NCI-H2227 (cell line): ENCODE results near the gene ABCB10.
"Not testable (repeated sequence)": the region's sequence is repeated elsewhere in the genome, so short reads cannot be mapped to it uniquely, and the experiment has no call there.

Experiments used
- DNase-seq: peaks from one replicate; lab custom pipeline; 2025; ENCODE audit not compliant: unreplicated experiment; lab: John Stamatoyannopoulos, UW

Gene ABCB10

GRCh38 chr1:229558460-229559335, at the start of gene ABCB10:
TSS of gene ABCB10 (minus strand) at chr1:229558707. CDS start at chr1:229558652, 55 bp downstream.
- DNase-seq, result peak; percentile 99

DNA sequence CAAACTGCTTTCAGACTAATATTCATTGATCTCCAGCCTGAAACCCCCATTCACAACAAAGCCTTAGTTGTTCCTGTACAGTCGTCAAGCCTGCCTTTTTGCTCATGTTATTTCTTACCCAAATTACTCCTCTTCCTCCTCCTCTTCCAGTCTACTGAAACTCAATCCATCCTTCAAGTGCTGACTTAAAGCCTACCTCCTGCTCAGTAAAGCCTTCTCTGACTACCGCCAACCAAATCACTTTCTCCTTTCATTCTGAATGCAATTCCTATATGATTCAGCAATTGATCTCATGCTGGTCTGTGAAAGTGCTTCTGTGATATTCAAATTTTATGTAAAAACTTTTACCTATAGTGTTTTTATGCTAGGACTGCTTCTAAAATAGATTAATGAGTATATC, 48.9 kb upstream of the ABCB10 start:
- no peak for DNase-seq

GRCh38 chr1:229603371-229604005, 45.0 kb upstream of the ABCB10 start:
- DNase-seq, result no peak

DNA sequence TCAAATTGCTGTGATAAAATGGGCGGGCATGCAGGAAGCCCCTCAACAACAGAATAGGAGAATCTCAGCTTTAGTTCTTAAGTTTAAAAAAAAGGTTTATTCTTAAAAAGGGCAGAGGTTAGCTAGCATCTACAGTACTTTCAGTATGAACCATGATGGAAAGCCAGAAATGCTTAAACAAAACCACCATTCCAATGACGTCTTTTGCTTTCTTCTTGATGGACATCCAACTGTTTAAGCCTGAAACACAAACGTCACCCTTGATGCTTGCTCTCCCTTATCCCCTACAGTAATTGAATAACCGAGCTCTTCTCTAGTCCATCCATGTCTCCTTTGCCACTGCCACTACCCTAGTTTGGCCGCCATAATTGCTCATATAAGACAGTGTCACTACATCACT, 41.7 kb upstream of the ABCB10 start:
- no peak for DNase-seq

DNA sequence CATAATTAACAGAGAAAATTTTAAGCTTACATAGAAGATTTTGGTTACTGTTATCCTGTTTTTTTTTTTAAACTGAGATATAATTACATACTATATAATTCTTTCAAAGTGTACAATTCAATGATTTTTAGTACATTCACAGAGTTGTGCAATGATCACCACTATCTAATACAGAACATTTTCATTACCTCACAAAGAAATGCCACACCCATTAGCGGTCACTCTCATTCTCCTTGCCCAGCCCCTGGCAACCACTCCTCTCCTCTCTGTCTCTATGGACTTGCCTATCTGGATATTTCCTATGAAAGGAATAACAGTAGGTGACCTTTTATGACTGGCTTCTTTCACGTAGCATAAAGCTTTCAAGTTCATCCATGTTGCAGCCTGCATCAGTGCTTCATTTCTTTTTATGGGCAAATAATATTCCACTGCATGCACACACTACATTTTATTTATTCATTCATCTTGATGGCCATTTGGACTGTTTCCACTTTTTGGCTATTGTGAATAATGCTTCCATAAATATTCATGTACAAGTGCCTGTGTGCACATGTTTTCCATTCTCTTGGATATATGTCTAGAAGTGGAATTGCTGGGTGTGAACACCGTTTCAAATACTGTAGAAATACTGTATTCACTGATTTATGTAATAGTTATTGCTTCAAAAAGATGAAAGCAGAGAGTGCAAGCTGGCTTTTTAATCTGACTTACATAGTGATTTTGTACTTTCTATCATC, 40.9 kb upstream of the ABCB10 start:
- no peak for DNase-seq

GRCh38 chr1:229597877-229598276, 39.4 kb upstream of the ABCB10 start:
- DNase-seq, result no peak

- no peak for DNase-seq
Measured at GRCh38 chr1:229596925-229597699, 38.6 kb upstream of the ABCB10 start.

DNA sequence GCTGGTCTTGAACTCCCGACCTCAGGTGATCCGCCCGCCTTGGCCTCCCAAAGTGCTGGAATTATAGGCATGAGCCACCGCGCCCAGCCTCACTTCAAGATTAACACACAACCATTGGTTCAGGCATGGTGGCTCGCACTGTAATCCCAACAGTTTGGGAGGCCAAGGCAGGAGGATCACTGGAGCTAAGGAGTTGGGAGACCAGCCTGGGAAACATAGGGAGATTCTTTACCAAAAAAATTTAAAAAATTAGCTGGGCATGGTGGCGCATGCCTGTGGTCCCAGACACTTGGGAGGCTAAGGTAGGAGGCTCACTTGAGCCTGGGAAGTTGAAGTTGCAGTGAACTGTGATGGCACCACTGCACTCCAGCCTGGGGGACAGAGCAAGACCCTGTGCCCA, 37.4 kb upstream of the ABCB10 start:
- DNase-seq, result not testable (repeated sequence)

- DNase-seq, result no peak
Measured at GRCh38 chr1:229594227-229595008, 35.9 kb upstream of the ABCB10 start.

DNA sequence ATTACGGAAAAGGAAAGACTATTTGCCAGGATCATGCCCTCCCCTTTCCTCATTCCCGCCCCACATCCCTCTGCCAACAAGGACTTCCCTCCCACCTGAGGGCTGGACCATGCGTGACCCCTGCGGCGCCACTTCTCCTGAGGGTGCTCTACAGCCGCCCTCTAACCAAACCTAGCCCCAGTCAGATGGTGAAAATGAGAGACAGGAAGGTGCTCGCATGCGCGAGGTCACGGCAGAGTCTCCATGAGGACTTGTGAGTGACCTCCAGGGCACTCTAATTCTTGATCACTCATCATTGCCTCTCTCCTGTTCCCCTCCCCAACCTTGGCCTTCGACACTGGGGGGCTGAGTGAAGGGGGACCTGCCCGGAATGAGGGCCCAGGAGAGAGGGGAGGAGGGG, 35.3 kb upstream of the ABCB10 start:
- DNase-seq, result no peak

DNA sequence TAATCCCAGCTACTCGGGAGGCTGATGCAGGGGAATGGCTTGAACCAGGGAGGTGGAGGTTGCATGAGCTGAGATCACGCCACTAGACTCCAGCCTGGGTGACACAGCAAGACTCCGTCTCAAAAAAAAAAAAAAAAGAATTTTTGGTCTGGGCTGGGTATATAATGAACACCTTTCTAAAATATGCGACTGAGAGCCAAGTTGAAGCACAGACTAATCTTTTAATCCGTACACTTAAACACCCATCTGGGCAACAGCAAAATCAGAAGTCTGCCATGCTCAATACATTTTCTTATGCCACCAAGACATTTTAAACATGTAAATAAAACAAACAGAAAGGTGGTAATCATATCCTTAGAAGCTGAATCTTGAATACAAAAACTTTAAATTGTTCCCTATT, 31.6 kb upstream of the ABCB10 start:
- no peak for DNase-seq

- DNase-seq, result no peak
Measured at GRCh38 chr1:229585338-229585737, 26.8 kb upstream of the ABCB10 start.

DNA sequence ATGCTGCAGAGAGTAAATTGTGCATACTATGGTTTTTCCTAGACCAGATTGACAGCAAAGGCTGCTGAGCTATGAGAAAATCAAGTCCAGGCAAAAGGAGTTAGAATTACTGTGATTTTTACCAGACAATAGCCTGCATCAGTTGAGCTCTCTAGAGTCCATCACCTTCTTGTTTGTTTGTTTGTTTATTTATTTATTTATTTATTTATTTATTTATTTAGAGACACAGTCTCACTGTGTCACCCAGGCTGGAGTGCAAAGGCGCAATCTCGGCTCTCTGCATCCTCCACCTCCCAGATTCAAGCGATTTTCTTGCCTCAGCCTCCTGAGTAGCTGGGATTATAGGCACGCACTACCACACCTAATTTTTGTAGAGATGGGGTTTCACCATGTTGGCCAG, 24.2 kb upstream of the ABCB10 start:
- DNase-seq, result no peak

GRCh38 chr1:229582011-229582694, 23.6 kb upstream of the ABCB10 start:
- no peak for DNase-seq

GRCh38 chr1:229581485-229581884, 23.0 kb upstream of the ABCB10 start:
- DNase-seq, result no peak

DNA sequence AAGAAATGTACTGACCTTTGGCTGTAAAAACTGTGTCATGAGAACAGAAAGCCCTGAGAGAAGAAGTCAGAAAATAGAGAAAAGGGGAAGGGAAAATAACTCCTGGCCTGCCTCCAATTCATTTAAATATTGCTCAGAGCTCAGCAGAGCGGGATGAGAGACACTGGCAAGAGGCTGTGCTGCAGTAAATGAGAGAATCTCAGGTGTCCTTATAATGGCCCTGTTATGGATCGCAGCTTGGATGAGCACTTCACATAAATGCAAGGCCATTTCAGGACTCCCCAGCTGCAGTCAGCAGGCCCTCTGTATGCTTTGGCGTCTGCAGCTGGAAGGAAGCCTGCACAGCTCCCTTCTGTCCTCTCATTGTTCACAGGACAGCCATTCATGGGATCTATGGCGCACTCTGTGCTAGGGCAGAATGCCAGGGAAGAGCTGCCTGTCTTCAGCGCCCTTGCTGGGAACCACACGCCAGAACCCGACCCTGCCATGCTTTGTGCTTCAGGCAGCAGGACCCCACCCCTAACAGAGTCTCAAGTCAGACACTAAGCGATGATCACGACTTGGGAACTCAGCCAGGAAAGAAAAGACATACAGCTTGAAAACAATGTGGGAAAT, 20.7 kb upstream of the ABCB10 start:
- peak; percentile 81 for DNase-seq

DNA sequence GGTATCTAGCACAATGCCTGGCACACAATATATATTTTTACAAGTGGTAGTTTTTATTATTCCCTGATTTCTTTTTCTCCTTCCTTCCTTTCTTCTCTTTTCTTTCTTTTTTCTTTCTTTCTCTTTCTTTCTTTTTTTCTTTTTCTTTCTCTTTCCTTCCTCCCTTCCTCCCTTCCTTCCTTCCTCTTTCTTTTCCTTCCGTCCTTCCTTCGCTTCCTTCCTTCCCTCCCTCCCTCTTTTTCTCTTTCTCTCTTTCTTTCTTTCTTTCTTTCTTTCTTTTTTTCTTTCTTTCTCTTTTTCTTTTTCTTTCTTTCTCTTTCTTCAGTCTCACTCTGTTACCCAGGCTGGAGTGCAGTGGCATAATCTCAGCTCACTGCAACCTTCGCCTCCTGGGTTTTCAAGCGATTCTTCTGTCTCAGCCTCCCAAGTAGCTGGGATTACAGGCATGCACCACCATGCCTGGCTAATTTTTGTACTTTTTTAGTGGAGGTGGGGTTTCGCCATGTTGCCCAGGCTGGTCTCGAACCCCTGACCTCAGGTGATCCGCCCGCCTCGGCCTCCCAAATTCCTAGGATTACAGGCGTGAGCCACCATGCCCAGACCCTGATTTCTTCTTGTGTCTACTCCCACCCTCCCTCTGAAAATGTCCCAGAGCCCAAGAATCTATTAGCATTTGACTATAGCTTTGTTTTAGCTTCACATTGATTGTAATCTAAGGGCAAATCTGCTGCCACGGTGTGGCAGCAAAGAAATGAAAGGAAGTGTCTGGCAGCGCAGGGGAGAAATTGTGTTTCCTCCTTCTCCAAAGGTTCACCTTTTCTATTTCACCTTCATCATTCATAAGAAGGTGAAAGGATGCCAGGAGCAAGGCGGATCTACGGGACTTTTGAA, 19.9 kb upstream of the ABCB10 start:
- no peak for DNase-seq
